Middle frontal gyrus (tissue), 1 donor: Measurements from ENCODE around the gene CILP2.

Source experiments
- DNase-seq: peaks from one replicate; pipeline ENCODE4 v3.0.0-alpha.2; 2015; ENCODE audit warnings: low spot score; ENCODE audit errors: extremely low spot score

The CILP2 gene

GRCh38 chr19:19563348-19563848 lies 25.3 kb downstream of the CILP2 start:
- no peak for DNase-seq

- no peak for DNase-seq
Measured at GRCh38 chr19:19566306-19566705, 28.2 kb downstream of the CILP2 start.

GRCh38 chr19:19567391-19567790 lies 29.3 kb downstream of the CILP2 start:
- no peak for DNase-seq

- DNase-seq, result no peak
Measured at GRCh38 chr19:19568802-19569756, 31.0 kb downstream of the CILP2 start.

- DNase-seq, result no peak
Measured at GRCh38 chr19:19570571-19570970, 32.5 kb downstream of the CILP2 start.

GRCh38 chr19:19571071-19571786 lies 33.2 kb downstream of the CILP2 start:
- DNase-seq, result no peak

- DNase-seq, result no peak
Measured at GRCh38 chr19:19575411-19575810, 37.3 kb downstream of the CILP2 start.

- no peak for DNase-seq
Measured at GRCh38 chr19:19578252-19578651, 40.2 kb downstream of the CILP2 start.

GRCh38 chr19:19579533-19580361 lies 41.7 kb downstream of the CILP2 start:
- no peak for DNase-seq

GRCh38 chr19:19580418-19580817 lies 42.4 kb downstream of the CILP2 start:
- no peak for DNase-seq

- no peak for DNase-seq
Measured at GRCh38 chr19:19581391-19581790, 43.3 kb downstream of the CILP2 start.

GRCh38 chr19:19582471-19582870 lies 44.4 kb downstream of the CILP2 start:
- no peak for DNase-seq

- DNase-seq, result no peak
Measured at GRCh38 chr19:19584356-19584755, 46.3 kb downstream of the CILP2 start.

- DNase-seq, result no peak
Measured at GRCh38 chr19:19587771-19588170, 49.7 kb downstream of the CILP2 start.

- no peak for DNase-seq
Measured at GRCh38 chr19:19588546-19588945, 50.5 kb downstream of the CILP2 start.

- DNase-seq, result no peak
Measured at GRCh38 chr19:19591133-19591825, 53.2 kb downstream of the CILP2 start.

GRCh38 chr19:19592690-19593089 lies 54.6 kb downstream of the CILP2 start:
- no peak for DNase-seq

GRCh38 chr19:19594381-19594780 lies 56.3 kb downstream of the CILP2 start:
- no peak for DNase-seq

GRCh38 chr19:19595171-19595701 lies 57.2 kb downstream of the CILP2 start:
- no peak for DNase-seq
